HG03108 (cell line): Measurements from ENCODE around the gene CCDC9B.

Source experiments
- ATAC-seq: cut with Tn5 transposase; IDR thresholded peaks from one replicate; pipeline ENCODE4 v1.9.1; 2021; ENCODE audit warnings: moderate library complexity; ENCODE audit not compliant: unreplicated experiment

Gene CCDC9B

GRCh38 chr15:40340740-40341400 lies at the start of gene CCDC9B:
CCDC9B (minus strand) TSS chr15:40340939; CDS start chr15:40340819, 120 bp downstream.
- ATAC-seq = no peak

GRCh38 chr15:40389824-40390595 lies 49.3 kb upstream of the CCDC9B start:
- ATAC-seq = no peak

GRCh38 chr15:40388941-40389823 lies 48.4 kb upstream of the CCDC9B start:
- no peak for ATAC-seq

DNA sequence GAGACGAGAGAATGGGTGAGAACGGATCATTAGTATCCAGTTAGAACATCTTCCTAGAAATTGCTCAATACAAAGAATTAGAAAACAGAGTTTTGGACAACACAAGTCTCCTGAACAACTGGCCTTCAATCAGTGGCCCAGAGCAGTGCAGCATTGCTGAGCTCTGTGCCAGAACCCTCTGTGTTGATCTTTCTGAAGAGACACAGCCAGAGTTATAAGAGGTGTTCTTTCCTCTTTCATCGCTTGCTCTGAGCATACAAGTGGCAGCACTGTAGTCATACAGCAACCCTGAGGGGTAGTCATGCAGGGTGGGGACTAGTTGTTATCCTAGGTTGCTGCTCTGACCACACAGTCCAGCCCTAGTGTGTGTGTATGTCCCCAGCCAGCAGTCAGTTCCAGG lies 45.7 kb upstream of the CCDC9B start:
- ATAC-seq = no peak

- ATAC-seq = peak; percentile 94
Measured at GRCh38 chr15:40382580-40383456, 42.1 kb upstream of the CCDC9B start, which contains the start of gene KNSTRN. KNSTRN (plus strand) TSS chr15:40382721; CDS start chr15:40382836, 115 bp downstream.

- no peak for ATAC-seq
Measured at GRCh38 chr15:40381818-40382529, 41.2 kb upstream of the CCDC9B start.

GRCh38 chr15:40380636-40381035 lies 39.9 kb upstream of the CCDC9B start:
- ATAC-seq = no peak

DNA sequence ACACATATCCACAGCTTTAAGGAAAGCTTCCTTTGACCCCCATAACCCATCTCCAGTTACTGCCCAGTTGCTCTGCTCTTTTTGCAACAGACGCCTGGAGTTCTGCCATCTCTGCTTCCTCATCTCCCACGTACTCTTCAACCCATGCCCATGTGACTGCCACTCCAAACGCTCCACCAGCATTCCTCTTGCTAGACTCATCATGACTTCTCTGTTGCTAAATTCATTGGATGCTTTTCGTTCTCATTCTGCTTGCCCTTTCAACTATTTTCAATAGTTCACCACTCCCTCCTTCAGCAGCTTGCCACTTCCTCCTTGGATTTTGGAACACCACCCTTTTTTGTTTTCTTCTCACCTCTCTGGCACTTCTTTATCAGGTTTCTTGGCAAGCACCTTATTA lies 39.1 kb upstream of the CCDC9B start:
- no peak for ATAC-seq

DNA sequence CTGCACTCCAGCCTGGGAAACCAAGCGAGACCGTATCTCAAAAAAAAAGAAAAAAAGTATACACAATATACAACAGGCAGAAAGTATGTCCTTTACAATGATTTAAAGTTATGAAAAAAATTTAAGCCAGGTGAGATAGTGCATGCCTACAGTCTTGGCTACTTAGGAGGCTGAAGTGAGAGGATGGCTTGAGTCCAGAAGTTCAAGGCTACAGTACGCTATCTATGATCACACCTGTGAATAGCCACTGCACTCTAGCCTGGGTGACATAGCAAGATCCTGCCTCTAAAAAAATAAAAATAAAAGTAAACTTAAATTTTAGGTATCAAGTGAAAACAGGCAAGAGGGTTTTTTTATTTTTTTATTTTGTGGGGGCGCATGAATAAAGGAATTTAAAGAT lies 38.6 kb upstream of the CCDC9B start:
- ATAC-seq = no peak

- ATAC-seq = no peak
Measured at GRCh38 chr15:40377606-40378005, 36.9 kb upstream of the CCDC9B start.

DNA sequence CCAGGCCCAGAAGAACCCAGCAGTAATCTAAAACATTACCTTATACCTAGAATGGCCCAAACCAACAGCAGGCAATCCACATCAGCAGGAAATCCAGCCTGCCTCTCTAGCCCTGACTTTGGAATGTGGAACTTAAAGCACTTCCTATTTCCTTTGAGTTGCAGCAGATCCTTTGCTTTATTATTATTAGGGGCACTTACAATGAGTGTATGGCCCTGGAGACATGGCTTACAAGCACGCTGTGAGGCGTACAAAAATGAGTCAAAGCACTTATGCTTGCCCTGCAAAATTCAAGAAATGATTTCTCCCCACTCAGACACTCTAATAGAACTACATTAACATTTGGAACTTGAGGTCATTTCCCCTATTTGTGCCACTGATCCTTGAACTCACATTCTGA lies 32.2 kb upstream of the CCDC9B start:
- no peak for ATAC-seq

DNA sequence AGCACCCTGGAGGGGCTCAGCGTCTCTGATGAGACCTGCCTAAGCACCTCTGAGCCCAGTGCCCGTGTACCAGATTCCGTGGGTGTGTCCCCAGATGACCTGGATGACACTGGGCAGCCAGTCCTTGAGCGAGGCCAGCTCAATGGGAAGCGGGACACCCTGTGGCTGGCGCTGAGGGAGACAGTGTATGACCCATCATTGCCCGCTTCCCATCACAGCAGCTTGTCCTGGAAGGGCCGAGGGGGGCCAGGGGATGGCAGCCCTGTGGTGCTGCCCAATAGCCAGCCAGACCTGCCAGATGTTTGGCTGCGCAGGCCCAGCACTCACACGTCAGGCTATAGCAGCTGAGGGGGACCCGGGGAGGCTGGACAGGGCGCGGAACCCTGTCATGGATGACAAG lies 29.2 kb upstream of the CCDC9B start:
- ATAC-seq = no peak

- ATAC-seq = no peak
Measured at GRCh38 chr15:40369474-40369869, 28.7 kb upstream of the CCDC9B start.

DNA sequence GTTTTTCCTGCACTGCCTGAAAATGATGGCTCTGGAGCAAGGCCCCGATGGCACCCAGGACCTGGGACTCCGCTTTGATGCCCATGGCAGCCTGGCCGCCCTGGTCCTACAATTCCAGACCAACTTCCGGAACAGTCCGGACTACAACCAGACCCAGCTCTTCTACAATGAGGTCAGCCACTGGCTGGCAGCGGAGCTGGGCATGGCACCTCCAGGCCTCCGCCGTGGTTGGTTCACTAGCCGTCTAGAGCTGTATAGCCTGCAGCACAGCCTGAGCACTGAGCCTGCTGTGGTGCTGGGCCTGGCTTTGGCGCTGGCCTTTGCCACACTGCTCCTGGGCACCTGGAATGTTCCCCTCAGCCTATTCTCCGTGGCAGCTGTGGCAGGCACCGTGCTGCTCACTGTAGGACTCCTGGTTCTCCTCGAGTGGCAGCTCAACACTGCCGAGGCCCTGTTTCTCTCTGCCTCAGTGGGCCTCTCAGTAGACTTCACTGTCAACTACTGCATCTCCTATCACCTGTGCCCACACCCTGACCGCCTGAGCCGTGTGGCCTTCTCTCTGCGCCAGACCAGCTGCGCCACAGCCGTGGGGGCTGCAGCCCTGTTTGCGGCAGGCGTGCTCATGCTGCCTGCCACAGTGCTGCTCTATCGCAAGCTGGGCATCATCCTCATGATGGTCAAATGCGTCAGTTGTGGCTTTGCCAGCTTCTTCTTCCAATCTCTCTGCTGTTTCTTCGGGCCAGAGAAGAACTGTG lies 28.2 kb upstream of the CCDC9B start:
- no peak for ATAC-seq

DNA sequence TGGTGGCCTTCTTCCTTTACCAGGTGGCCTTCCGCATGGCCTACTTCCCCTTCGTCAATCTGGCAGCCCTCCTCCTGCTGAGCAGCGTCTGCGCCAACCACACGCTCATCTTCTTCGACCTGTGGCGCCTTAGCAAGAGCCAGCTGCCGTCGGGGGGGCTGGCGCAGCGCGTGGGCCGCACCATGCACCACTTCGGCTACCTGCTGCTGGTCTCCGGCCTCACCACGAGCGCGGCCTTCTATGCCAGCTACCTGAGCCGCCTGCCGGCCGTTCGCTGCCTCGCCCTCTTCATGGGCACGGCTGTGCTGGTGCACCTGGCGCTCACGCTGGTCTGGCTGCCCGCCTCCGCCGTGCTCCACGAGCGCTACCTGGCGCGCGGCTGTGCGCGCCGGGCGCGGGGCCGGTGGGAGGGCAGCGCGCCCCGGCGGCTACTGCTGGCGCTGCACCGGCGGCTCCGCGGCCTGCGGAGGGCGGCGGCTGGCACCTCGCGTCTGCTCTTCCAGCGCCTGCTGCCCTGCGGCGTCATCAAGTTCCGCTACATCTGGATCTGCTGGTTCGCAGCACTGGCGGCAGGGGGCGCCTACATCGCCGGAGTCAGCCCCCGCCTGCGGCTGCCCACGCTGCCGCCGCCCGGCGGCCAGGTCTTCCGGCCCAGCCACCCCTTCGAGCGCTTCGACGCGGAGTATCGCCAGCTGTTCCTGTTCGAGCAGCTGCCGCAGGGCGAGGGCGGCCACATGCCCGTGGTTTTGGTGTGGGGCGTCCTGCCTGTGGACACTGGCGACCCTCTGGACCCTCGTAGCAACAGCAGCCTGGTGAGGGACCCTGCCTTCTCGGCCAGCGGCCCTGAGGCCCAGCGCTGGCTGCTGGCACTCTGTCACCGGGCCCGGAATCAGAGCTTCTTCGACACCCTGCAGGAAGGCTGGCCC lies 27.2 kb upstream of the CCDC9B start:
- ATAC-seq = peak; percentile 79

- no peak for ATAC-seq
Measured at GRCh38 chr15:40367371-40367685, 26.6 kb upstream of the CCDC9B start.

GRCh38 chr15:40366457-40367370 lies 26.0 kb upstream of the CCDC9B start:
- no peak for ATAC-seq
